Mucosa of descending colon (tissue), 3 donors: Measurements from ENCODE around the gene PPFIA1. TPM values are rescaled to one million over a fixed set of nuclear protein-coding genes. Genes with fewer than 3 reads are reported as not detected.

Experiments
- ATAC-seq: fragments of 200-7000 bp; cut with Tn5 transposase; one replicate; pipeline ENCODE4 v1.9.1; 2020; ENCODE audit warnings: mild to moderate bottlenecking, moderate library complexity
- DNase-seq, 3 donors: peaks; one replicate each; pipeline ENCODE4 v3.0.0-alpha.2; 2020
- H3K36me3 ChIP-seq: fragments of 200-600 bp; one replicate; pipeline ENCODE4 v1.8.0; 2021; ENCODE audit warnings: low read depth, mild to moderate bottlenecking
- H3K4me1 ChIP-seq: fragments of 200-600 bp; one replicate; pipeline ENCODE4 v1.8.0; 2021; ENCODE audit warnings: low read depth, mild to moderate bottlenecking
- H3K4me3 ChIP-seq: fragments of 200-600 bp; one replicate; pipeline ENCODE4 v1.8.0; 2021; ENCODE audit warnings: mild to moderate bottlenecking
- H3K9me3 ChIP-seq: fragments of 200-600 bp; one replicate; pipeline ENCODE4 v1.8.0; 2021; ENCODE audit warnings: mild to moderate bottlenecking
- CTCF ChIP-seq: fragments of 200-600 bp; IDR thresholded peaks from one replicate; pipeline ENCODE4 v1.8.0; 2022; ENCODE audit warnings: antibody characterized with exemption, mild to moderate bottlenecking
- intact Hi-C, 2 donors: fragments of 100-400 bp; cut with DNase I in 1 of 2; cut with micrococcal nuclease in 1 of 2; formaldehyde crosslinking; loops; one replicate each; pipeline versions ENCODE4 v1.11.0 to v1.11.1; 2022; cut with DNase I, micrococcal nuclease
- total RNA-seq, 3 donors: library from RNA; stranded (reverse); fragmentation: NEBNext Ultra II Directional in 2 of 3; extraction: Animal tissue kit (Norgen Biotek cat#: 25700) in 2 of 3; gene quantifications; one replicate each; pipeline versions ENCODE4 v1.2.1 to v1.2.4, GENCODE V29; 2021 to 2023
- donor health status: DM: no; HTN: no; CAD: no; lungs with moderate emphysema.
- donor health status: DM: no; HTN: no; CAD: no.
- donor health status: DM: no; HTN: yes; CAD: no.

The PPFIA1 gene
- total RNA-seq, 3 donors from 2014 or later: 58.5 to 65.7 (median 65.0) TPM

- DNase-seq (no peak), ATAC-seq (no peak)
- intact Hi-C loops: no loop called here
- Histone ChIP-seq H3K36me3 (no peaks in the 10 kb centered on the region), H3K9me3 (no peaks in the 10 kb centered on the region), H3K4me3 (no peak overlapping the region), H3K4me1 (no peaks in the 10 kb centered on the region)
- TF ChIP-seq CTCF: no peak
Observed at GRCh38 chr11:70319396-70320076, 49.0 kb downstream of the PPFIA1 start.

GRCh38 chr11:70322666-70323065, 52.2 kb downstream of the PPFIA1 start:
- ATAC-seq: no peak
- DNase-seq: no peak
- H3K4me1 ChIP-seq: no peaks in the 10 kb centered on the region
- TF ChIP-seq CTCF: no peak
- H3K4me3 ChIP-seq: no peak overlapping the region
- intact Hi-C loops: no loop called here
- H3K9me3 ChIP-seq: no peaks in the 10 kb centered on the region
- no peaks in the 10 kb centered on the region for H3K36me3 ChIP-seq

- DNase-seq: no peak
- Histone ChIP-seq H3K36me3 (no peaks in the 10 kb centered on the region), H3K4me1 (no peaks in the 10 kb centered on the region), H3K4me3 (no peak overlapping the region), H3K9me3 (no peaks in the 10 kb centered on the region)
- TF ChIP-seq CTCF: no peak
- intact Hi-C loops: no loop called here
- peak; percentile 19 for ATAC-seq
Observed at GRCh38 chr11:70323806-70324205, 53.3 kb downstream of the PPFIA1 start.

GRCh38 chr11:70324376-70325115, 54.1 kb downstream of the PPFIA1 start:
- H3K4me1 ChIP-seq: no peaks in the 10 kb centered on the region
- DNase-seq: no peak
- no peak for ATAC-seq
- H3K4me3 ChIP-seq: no peak overlapping the region
- H3K36me3 ChIP-seq: no peaks in the 10 kb centered on the region
- intact Hi-C loops: no loop called here
- TF ChIP-seq CTCF: no peak
- H3K9me3 ChIP-seq: no peaks in the 10 kb centered on the region

- no peak for TF ChIP-seq CTCF
- Histone ChIP-seq H3K9me3 (no peaks in the 10 kb centered on the region), H3K4me3 (no peak overlapping the region), H3K36me3 (no peaks in the 10 kb centered on the region), H3K4me1 (no peaks in the 10 kb centered on the region)
- DNase-seq: no peak
- no peak for ATAC-seq
- intact Hi-C loops: no loop called here
Observed at GRCh38 chr11:70325824-70326223, 55.3 kb downstream of the PPFIA1 start.
